ENCODE results near the gene EFNA5.

GRCh38 chr5:107556575-107556974 is 114.2 kb downstream of the EFNA5 start:
- TF ChIP-seq CTCF (IDR thresholded peaks at IDR 0.05; ENCODE audit: low read depth, low read length) (no peak), MYC (IDR thresholded peaks at IDR 0.05; ENCODE audit: low read depth, low read length) (no peak), POLR2A (IDR thresholded peaks at IDR 0.05; ENCODE audit: extremely low read depth, insufficient read length) (no peak)
- TF ChIP-seq, protein P1, sequence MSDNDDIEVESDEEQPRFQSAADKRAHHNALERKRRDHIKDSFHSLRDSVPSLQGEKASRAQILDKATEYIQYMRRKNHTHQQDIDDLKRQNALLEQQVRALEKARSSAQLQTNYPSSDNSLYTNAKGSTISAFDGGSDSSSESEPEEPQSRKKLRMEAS (IDR thresholded peaks at IDR 0.05; ENCODE audit: low read depth, low read length): no peak

All from NB4 (cell line).